ENCODE results near the gene ZBTB46.
"Not testable (repeated sequence)": the region's sequence is repeated elsewhere in the genome, so short reads cannot be mapped to it uniquely, and the experiment has no call there.

The ZBTB46 gene

DNA sequence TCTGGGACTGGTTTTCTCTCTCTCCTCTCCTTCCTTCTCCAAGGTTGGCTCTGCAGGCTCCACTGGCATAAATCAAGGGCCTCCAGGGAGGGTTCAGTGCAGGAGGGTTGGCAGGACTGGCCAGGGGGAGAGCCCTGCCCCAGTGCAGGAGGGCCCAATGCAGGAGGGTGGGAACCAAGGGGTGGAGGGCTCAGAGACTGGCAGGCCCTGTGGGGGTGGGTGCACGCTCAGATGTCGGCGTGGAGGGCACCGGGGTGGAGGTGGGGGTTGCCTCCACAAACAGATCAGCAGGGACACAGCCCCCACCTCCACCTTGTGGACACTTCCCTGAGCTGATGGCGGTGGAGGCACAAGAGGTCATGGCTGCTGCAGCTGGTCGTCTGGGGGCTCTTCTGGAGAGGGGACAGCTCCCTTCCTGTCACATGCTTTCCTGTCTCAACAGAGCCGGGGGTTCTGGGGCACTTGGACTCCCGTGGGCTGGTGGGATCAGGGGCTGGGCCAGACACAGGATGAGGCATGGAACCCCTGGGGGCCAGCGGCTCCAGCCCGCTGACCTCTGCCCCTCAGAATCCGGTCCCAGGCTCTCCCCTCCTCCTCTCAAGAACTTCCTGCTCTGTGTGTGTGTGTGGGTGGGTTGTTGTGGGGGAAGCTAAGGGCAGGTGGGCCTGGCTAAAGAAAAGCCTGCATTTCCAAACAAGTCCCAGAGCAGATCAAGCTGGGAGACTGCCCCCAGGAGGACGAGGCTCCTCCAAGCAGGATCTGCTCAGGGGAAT lies 27.5 kb upstream of the ZBTB46 start:
- no peak for DNase-seq (ENCODE audit: low read depth, low spot score)

DNA sequence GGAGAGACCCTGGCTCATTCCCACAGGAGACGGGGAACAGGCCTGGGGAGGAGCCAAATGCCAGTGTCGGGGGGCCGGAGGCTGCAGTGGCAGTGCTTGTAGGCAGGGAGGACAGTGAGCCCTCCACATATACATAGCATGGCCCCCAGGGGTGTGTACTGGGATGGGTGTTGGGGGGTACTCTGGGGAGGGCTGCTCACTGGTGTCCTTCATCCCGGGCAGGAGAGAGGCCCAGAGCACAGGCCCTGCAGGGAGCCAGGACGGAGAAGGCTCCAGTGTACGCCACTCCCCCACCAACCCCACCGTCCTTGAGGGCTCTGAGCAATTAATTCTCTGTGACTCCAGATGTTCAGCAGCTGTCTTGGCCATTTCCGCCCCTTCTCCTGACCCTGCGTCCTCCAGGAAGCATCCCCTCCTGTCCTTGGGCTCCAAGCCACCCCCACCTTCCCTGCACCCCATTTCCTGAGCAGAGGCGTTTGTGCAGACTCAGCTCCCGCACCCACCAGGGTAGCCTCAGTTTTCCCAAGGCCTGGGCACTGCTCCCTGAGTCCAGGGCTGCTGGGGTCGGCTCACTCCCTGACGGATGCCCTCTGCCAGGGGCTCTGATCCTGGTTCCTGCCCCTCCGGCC lies 26.8 kb upstream of the ZBTB46 start:
- DNase-seq (ENCODE audit: low read depth, low spot score), result no peak

DNA sequence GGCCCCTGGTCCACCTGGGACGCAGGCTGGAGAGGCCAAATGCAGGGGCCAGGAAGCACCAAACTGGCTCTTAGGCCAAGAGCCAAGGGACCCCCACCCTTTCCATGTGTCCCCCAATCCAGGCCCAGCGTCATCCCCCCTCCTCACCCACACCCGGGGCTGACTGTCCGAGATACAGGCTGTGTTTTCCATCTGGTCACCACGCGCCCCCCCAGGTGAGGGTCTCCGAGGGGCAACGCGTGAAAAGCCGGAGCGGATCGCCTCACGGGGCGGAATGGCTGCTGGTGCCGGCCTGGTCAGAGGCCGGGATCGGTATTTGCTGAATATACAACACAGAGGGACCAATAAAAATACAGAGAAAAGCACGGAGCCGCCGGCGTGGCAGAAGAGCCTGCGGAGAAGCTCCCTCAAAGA lies 25.0 kb upstream of the ZBTB46 start:
- DNase-seq (ENCODE audit: low read depth, low spot score), result no peak

DNA sequence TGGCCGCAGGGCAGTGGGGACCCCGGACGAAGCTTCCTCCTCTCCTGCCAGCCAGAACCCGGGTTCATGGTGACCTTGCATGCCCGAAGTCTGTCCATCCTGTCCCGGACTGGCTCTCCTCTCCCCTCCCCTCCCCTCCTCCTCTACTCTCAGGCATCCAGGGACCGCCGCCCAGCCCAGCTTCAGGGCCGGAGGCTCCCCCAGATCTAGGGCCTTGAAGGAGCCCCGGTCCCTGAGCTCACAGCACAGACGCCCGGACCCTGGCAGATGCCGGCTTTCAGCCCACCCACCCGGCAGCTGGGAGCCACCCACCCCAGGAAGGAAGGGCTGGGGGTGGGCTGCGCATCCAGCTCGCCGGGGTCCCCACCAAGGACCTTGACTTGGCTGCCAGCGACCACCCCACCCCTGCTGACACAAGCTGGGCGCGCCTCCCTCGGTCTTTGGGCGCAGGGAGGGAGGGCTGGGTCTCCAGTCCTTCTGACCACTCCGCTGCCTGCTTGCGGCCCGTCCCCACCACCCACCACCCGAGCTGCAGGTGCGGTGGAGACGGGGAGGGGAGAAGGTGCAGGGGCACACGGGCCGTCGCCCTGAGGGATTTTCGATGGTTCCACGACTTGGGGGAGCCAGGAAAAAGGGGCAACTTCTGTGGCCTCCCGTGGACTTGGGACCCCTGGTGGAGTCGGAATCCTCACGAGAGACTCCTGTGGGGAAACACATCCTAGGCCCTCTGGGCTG lies 24.5 kb upstream of the ZBTB46 start:
- DNase-seq (ENCODE audit: low read depth, low spot score), result no peak

DNA sequence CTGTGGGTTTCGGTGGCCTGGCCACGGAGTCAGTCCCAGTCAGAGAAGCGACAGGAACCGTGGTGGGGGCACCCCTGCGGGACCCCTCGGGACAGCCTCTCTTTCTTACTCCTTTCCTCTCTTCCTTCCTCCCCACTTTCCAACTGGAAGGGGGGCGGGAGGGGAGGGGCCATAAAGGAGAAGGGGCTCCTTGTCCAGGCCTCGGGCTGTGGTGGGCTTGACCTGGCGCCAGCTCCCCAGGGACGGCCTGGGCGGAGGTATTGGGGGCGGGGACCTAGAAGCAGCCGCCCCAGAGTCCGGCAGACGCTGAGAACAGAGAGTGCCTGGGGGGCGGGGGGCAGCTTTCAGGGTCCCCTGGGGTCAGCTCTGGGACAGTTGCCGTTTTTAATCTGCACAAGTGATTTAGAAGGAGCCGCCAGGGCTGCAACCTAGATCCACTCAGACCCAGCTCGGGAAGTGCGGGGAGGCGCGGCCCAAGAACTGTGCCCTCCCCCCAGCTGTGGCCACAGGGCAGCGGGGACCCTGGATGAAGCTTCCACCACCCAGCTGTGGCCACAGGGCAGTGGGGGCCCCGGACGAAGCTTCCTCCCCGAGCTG lies 23.8 kb upstream of the ZBTB46 start:
- no peak for DNase-seq (ENCODE audit: low read depth, low spot score)

DNA sequence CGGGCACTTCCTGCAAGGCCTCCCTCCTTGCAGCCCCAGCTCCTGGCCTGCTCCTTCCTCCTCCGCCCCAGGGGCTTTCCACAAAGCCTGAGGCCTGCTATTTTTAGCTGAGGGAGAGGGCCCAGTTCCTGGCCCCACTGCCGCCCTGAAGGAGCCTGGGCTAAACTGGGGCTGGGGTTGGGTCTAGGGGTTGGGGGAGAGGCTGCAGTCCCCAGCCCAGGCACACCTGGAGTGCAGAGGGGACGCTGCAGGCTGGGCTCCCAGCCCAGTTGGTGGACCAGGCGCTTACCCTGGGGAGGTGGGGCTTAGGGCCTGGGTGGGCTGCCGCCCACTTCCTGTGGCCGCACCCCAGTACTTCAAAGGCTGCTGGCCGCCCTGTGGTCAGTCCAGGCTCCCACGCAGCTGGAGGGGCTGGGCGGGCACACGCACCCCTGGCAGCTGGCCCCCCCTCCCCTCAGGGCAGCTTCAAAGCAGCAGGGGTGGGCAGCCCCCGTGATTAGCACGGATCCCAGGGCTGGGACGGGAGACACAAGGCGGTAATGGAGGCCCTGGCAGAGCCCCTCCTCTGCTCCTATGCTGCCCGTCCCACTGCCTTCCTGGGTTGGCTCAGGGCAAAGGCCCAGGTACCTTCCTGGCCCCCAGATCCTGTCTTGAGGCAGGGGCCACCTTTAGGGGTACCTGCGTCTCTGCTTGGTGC lies 23.2 kb upstream of the ZBTB46 start:
- DNase-seq (ENCODE audit: low read depth, low spot score), result no peak

DNA sequence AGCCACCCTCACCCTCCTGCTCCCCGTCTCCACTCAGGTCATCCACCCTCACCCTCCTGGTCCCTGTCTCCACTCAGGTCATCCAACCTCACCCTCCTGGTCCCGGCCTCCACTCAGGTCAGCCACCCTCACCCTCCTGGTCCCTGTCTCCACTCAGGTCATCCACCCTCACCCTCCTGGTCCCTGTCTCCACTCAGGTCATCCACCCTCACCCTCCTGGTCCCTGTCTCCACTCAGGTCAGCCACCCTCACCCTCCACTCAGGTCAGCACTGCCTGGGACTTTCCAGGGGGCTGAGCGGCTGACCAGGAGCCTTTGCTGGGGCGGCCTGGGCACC lies 22.6 kb upstream of the ZBTB46 start:
- DNase-seq (ENCODE audit: low read depth, low spot score), result not testable (repeated sequence)

DNA sequence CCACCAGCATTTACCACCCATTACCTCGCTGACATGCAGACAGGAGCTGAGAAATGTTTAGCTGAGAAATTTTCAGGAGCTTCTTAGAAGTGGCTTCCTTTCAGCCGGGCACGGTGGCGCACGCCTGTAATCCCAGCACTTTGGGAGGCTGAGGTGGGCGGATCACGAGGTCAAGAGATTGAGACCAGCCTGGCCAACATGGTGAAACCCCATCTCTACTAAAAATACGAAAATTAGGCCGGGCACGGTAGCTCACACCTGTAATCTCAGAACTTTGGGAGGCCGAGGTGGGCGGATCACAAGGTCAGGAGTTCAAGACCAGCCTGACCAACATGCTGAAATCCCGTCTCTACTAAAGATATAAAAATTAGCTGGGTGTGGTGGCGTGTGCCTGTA lies 20.5 kb upstream of the ZBTB46 start:
- not testable (repeated sequence) for DNase-seq (ENCODE audit: low read depth, low spot score)

DNA sequence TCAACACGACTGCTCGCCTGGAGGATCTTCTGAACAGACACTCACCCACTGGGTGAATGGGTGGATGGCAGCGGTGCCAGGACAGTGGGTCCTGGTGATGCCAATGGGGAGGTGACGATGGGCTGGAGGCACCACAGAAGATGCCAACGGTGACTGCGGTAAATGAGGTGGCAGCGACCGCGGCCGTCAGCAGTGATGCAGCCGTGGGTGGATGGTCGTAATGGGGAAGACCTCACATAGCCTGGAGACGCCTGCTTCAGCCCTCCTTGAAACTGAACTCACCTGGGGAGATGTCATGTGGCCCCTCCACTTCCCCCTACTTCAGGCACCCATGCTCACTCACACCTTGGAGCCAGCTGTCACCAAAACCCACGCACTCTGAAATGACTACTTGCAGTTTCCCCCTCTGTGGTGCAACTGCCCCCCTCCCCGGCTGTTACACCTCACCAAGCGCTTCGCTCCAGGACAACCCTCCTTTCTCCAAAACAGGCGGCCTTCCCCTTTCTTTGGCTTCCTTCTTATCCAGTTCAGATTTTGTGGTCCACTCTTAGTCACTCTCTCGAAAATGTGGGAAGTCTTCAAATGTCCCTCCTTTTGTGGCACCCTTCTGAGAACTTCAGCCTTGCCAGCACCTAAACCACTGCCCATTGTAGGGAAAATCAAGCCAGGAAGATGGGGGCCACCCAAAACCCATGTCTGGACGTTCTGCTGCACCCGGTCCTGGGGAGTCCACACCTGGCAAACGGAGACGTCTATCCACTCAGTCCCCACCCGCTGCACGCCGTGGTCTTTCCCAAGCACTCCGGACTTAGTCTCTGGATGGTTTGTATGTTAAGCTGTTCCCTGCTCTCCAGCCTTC lies 19.9 kb upstream of the ZBTB46 start:
- no peak for DNase-seq (ENCODE audit: low read depth, low spot score)

DNA sequence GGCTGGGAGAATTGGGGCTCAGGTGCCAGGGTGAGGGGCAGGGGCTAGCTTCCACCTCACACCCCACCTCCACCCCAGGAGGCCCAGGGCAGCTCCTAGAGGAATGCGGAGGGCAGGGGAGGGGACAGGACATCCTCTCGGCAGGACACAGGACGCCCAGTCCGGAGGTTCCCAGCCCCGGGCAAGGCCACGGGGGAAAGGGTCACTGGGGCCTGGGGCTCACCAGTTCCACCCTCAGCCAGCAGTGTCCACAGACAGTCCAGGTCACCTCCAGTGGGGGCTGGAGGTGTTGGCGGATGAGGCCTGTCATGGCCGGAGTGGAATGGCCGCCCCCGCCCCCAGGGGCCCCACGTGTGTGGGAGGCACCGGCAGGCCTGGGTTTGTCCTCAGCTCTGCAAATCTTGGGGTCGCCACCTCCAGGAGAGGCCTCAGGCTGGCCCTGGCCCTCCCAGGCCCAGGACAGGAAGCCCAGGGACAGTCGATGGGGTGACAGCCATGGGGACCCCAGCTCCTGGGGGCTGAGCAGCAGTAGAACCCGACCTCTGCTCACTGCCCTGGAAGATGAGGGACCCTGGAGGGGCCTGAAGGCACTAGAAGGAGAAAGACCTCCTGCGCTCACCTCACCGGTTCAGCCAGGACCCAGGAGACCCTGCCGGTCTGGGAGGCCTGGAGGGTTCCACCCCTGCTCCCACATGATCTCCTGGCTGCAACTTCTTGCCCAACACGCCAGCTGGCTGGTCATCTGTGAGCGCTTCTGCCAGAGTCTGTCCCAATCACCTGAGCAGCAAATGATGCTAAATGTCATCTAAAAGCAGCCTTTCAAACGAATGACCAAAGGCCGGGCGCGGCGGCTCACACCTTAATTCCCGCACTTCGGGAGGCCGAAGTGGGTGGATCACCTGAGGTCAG lies 17.2 kb upstream of the ZBTB46 start:
- DNase-seq (ENCODE audit: low read depth, low spot score), result no peak

DNA sequence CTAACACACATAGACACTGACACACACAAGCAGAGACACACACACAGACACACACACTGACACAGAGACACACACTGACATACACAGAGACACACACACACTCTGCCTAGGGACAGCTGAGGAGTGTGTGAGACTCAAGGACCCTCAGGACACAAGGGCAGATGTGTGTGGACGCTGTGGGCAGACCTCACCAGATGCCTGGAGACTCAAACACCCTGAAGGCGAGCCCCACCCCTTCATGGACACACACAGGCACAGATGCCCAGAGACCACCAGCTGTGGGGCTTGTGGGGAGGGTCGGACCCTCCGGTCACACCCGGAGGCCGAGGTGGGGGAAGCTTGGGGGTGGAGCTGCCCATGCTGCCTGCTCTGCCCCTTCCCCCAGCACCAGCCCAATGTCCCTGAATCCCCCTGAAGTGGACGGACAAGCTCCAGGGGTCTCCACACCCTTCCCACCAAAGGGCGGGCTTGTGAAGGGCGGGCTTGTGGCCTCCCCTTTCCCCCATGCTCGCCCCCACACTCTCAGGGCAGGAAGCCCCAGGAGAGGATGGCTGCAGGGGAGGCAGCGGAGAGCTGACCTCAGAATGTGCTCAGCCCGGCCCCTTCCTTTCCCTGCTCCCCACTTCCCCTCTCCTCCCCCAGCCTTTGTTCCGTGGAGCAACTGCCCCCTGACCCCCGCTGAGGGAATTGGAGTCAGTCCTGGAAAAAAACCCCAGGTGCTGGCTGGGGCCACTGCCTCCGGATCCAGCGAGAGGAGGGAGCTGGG lies 16.4 kb upstream of the ZBTB46 start:
- peak; percentile 78 for DNase-seq (ENCODE audit: low read depth, low spot score)

DNA sequence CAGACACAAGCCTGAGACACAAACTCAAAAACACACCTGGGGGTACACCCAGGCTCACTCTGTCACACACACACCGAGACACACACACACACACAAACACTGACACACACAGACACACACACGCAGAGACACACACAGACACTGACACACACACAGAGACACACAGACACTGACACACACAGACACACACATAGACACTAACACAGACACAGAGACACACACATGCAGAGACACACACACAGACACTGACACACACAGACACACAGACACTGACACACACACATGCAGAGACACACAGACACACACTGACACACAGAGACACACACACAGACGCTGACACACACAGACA lies 15.8 kb upstream of the ZBTB46 start:
- no peak for DNase-seq (ENCODE audit: low read depth, low spot score)

DNA sequence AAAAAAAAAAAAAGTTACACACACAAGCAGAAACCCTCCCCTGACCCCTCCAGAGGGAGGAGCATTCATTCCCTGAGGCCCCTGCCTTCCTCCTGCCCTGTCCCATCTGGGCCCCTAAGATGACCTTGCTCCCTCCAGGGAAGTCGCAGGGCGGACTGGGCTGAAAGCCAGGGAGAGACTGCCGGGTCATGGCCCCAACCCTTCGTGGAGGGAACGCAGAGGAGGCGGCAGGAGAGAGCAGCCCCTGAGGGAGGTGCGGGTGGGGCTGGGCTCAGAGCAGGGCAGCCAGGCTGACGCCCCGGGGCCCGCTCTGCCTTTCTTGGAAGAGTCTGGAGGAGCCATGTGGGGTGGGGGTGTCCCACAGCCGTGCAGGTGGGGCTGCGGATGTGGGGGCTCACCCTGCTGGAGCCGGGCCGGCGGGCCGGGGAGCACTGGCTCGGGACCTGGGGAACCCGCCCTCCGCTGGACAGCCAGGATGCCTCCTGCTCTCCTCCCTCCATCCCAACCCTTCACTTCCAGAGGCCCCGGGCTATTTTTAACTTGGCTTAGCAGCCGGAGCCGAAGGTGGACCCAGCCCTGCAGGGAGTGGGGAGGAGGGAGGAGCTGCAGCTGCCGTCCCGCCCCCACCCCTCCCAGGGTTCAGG lies 15.2 kb upstream of the ZBTB46 start:
- no peak for DNase-seq (ENCODE audit: low read depth, low spot score)

DNA sequence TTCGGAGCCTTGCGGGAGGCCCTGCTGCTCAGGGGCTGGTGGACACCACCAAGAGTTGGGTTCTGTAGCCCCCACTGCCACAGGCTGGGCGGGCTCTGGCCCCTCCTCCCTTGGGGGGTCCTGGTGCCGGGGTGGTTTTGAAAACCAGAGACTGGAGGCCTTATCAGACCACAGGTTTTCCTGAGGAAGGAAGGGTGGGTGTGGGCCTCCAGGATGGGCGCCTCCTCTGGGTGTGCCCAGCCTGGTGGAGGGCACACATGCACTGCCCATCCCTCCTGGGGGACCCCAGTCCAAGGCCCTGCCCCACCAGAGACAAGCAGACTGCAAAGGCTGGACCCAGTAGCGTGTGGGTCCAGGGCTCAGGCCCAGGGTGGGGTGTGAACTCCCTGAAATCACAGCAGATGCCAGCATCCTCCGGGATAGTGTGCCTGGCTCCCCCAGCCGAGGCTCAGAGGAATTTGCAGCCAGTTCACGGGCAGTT lies 13.5 kb upstream of the ZBTB46 start:
- no peak for DNase-seq (ENCODE audit: low read depth, low spot score)

DNA sequence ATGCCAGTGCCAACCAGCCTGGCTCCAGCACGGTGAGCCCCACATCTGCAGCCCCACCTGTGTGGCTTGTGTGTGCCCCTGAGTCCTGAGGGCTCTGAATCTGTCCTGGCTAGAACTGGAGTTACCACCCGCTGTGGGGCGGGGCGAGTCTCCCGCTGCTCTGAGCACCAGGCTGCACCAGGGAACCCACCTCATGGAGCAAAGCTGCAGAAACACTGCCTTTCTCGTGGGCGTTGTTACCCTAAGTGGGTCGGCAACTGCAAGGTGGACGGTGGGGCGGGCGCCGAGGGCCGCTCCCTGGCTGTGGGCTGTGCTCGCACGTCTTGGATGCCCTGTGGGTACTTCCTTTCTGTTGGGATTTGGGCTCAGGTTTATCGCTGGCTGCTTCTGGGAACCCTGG lies 12.7 kb upstream of the ZBTB46 start:
- no peak for DNase-seq (ENCODE audit: low read depth, low spot score)

DNA sequence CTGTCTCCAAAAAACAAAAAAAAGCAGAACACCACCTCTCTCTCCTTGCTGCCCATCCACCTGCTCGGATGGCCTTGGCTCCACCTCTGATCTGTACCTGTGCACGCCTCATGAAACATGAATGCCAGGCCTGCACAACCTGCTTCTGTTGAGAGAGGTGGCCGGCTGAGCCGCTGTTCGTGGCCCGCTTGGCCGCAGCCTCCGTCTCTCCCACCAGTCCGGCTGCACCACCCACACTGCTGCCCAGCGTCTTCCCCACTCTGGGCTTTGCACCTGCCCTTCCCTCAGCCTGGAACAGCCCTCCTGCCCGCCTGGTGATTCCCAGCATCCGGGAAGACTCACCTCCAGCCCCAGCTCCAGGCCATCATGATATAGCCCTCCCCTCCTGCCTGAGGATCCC lies 12.2 kb upstream of the ZBTB46 start:
- DNase-seq (ENCODE audit: low read depth, low spot score), result no peak

DNA sequence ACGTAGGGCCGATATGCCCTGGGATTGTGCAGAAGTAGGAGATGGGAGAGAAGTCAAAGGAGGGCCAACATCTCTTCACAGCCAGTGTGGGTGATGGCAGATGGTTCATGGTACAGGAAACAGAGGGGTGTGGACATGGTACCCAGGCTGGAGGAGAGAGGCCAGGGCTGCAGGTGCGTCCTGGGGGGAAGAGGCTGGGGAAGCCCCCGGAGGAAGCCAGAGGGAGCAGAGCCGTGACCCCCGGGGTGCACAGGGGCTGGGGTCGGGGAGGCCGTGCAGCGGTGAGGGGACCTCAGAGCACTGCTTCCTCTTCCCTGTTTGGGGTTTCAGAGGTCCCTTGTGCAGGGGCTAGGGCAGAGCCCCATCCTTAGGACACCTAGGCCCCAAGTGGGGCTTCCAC lies 11.2 kb upstream of the ZBTB46 start:
- no peak for DNase-seq (ENCODE audit: low read depth, low spot score)

DNA sequence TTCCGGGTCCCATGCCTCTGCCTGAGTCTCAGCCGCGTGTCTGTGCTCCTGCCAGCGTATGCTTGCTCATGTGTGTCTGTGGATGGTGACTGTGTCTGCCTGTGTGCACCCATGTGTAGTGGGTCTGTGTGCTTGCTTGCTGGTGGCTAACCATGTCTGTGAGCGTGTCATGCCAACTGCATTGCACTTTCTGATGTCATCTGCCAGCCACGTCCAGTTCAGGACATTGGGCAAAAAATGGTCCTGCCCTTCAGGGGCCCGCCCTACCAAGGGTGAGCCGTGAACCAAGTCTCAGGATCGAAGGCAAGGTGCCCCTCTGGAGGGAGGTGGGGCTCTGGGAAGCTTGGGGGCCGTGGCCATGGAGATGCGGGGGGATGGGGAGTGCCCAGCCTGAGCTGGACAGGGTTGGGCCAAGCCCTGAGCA lies 9.4 kb upstream of the ZBTB46 start:
- DNase-seq (ENCODE audit: low read depth, low spot score), result no peak

DNA sequence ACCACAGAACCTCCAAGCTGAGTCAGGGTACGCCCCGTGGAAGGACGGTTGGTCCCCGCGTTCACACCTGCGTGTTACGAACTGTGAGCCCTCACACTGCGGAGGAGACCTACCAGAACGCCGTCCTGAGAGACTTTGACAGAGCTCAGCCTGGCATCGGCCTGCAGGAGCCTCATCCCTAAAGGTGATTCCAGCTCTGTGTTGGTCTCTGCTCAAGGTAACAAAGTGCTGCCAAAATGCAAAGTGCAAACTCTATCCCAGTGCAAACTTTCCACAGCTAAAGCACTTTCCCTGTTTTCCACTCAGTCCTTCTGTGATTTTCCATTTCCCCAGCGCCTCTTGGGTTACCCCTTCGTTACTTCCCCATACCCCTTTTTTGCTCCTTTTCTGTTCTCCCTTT lies 8.6 kb upstream of the ZBTB46 start:
- DNase-seq (ENCODE audit: low read depth, low spot score), result no peak

All from iPS DF 19.7 (cell line).